Spleen (tissue), 7 donors: ENCODE measurements around the gene TNPO3.

Source experiments
- CTCF ChIP-seq, 11 experiments: fragments of 200-600 bp in 7 of 11; fragments of 450-650 bp in 4 of 11; sonication (generic) in 4 of 11; IDR thresholded peaks in 8 of 11; conservative IDR thresholded peaks in 3 of 11; 1 replicate in 7 of 11; 2 replicates in 4 of 11; pipeline versions ENCODE4 v1.4.0 to v1.8.0; 2016 to 2021; ENCODE audit warnings: antibody characterized with exemption in 11 of 11, inconsistent platforms in 4 of 11, mild to moderate bottlenecking in 1 of 11
- POLR2A ChIP-seq, 3 donors: fragments of 450-650 bp; IDR thresholded peaks; one replicate each; pipeline ENCODE4 v1.5.1; 2017; ENCODE audit warnings: antibody characterized with exemption in 3 of 3, mild to moderate bottlenecking in 1 of 3
- POLR2AphosphoS5 ChIP-seq, 3 donors: sonication (generic); formaldehyde crosslinking; IDR thresholded peaks; one replicate each; pipeline ENCODE4 v1.5.1; 2017; ENCODE audit warnings: antibody characterized with exemption in 3 of 3
- donor health status: DM: no; HTN: no; CAD: no; lungs with moderate emphysema.
- donor health status: DM: no; HTN: no; CAD: no.
- donor health status: DM: no; HTN: no; CAD: no.

DNA sequence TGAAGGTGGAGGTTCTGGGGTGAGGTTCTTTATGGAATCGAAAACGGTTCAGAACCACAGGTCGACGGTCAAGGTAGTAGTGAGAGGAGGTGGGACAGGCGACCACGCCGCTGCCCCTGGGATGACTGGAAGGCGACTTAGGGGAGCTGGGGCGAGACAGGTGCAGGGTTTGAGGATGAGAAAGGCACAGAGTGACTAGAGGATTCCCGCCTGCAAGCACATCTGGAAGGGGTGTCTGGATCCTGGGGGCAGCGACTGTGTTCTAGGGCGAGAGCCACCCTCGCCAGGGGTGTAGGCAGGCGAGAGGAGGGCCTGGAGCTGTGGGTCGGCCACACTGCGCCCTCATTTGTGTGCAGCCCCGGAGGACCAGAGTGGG, 117.7 kb downstream of the TNPO3 start:
- TF ChIP-seq POLR2AphosphoS5 (IDR thresholded peaks at IDR 0.05), result no peak
- TF ChIP-seq POLR2A (IDR thresholded peaks at IDR 0.05), result no peak
- no peak for TF ChIP-seq CTCF (IDR thresholded peaks at IDR 0.05 in 8 of 11, conservative IDR thresholded peaks at IDR 0.05 in 3 of 11)
